ENCODE measurements around the gene ZNF214. TPM values are rescaled to one million over a fixed set of nuclear protein-coding genes. Genes with fewer than 3 reads are reported as not detected.

Gene ZNF214
- 0.88 TPM for total RNA-seq

DNA sequence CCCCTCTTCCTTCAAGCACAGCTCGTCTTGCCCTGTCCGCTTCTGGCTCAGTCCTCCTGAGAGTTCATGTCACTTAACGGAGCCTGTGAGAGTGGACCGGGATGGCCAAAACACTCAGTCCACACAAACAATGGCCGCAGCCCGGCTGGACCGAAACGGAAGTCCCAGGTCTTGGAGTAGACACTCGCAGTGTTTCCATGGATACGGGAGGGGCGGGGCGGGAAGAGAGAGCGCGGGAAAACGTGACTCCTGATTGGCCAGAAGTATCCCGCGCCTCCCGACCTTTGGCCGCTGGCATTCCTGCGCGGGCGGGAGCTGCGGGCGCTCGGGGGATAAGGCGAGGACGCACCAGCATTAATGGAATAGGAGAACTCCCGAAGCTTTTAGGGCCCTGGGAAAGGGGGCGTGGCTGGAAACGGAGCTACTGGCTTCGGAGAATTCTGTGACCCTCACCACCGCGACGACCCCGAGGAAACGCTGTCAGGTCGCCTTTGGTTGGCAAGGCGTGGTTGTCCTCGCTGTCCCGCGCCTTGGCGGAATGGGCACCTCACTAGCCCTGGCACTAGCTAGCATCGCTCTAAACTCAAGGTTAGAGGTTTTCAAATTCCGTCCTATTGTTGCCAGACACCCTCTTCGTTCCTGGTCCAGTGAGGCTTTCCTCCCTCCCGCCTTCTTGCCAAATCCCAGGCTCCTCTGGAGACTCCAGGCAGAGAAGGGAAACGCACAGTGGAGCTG is at the start of gene ZNF214, which contains the start of gene NLRP14:
Gene ZNF214, minus strand, starts transcription at position 164 of the 735 bp plus-strand sequence. CDS start 17,511 bp downstream, outside the sequence.
Gene NLRP14, plus strand, starts transcription at position 297 of the 735 bp plus-strand sequence. CDS start 18,108 bp downstream, outside the sequence.
- ATAC-seq = peak; percentile 96

DNA sequence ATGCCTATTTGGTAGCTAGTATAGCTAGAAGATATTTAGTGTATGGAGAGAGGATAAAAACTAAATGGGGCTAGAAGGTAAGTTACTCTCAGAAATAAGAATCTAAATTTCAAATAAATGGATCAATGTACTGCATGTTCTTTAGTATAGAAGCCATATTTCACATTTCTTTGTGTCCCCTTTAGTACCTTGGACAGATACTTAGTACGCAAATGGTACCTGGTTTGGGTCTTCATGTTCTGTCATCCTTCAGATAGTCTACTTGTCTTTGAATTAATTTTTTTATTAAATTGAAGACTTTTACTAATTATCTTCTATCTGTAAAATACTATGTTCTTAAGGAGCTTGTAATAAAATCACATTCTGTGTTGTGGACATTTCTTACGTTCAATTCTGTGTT is 42.4 kb upstream of the ZNF214 start:
- no peak for ATAC-seq

DNA sequence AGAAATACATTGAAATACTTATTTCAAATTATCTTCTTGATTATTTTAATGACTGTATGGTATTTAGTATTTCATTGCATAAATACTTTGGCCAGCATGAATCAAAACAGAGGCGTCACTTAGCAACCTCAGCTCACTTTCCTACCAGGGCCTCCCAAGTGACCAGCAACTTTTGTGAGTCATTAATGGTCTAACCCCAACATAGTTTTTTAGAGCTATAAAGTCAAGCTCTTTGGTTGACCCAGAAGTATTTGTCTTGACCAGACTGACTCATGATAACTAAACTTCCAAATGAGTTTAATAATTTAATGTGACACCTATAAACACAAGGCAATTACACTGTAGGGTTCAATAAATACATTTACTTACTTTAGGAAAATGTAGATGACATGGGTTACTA is 40.7 kb upstream of the ZNF214 start:
- no peak for ATAC-seq

DNA sequence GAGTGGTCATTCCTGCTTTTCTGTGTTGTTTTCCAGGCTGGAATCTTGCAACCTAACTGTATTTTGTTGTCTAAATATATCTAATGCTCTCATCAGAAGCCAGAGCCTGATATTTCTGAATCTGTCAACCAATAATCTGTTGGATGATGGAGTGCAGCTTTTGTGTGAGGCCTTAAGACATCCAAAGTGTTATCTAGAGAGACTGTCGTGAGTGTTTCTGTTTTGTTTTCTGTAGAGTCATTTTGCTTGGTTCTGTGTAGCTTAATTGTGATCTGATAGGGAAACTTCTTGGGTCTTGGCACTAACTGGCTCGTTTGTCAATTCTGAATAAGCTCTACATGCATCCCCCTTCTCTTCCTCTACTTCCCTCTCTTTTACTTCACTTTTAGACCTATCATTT is 37.5 kb upstream of the ZNF214 start:
- no peak for ATAC-seq

DNA sequence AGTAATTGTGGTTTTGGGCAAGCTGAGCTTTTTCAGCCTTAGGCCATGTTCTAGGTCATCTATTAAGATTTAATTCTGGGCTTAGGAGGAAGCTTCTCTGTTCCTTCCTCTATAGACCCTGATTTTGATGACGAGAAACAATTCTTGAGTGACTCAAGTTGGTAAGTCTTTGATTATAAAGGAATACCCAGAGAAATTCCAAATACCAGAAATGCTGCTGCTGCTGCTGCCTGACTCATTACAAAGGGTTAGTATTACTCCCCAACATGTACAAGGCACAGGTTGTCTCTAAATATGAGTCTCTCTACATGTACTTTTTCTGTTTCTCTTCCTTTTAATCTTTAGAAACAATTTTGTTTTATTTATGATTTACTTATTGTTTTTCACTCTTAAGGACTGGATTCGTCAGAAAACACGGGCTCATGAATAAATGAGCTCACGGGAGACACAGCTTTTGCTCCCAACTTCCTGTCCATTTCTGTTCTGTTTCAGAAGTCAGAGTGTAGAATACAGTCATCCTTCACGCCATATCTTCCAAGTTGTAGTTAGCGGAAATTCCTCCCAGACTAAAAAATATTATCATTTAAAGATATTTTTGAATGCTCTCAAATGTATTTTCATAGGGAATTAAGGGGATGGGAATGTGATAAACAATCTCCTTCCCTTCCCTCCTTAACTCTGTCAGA is 36.8 kb upstream of the ZNF214 start:
- ATAC-seq = no peak

DNA sequence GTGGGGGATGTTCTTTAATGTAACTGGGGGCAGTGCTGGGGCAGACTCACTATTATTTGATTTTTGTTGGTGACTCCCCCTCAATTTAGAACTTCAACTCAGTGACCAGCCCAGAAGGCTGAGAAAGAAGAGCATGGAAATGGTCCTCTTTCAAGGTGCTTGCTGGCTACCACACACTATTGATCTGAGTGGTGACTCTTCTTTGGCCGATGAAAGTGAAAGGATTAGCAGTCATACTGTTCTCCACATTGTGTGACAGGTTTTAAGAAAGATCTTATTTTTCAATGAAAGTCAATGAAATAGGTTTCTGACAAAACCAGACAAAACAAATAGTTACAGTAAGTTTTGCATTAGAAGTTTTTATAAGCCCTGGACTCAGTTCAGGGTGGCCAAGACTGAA is 30.0 kb upstream of the ZNF214 start:
- ATAC-seq = no peak

DNA sequence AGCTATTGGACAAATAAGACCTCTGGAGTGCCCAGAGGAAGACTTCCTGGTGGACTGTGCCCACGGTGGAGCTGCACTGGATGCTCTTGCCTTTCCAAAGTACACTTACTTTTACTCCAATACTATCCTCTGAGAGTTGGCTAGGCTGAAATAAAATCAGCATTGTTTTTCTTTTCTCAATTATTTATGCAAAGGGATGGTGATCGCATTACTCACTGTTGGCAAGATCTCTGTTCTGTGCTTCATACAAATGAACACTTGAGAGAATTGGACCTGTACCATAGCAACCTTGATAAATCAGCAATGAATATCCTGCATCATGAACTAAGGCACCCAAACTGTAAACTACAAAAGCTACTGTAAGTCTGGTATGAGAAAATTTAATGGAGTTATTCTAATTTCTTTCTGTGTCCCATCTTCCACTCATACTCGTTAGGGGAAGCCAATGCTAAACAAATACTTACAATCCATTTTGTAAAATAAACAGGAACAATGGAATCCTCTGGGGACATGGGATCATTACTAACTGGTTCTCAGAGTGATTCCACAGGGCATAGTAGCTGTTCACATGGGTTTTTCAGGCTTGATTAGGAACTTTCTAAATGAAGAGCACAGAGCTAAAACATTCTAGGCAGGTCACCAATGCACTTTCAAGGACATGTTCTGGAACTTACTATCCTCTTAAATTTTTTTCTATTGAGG is 26.5 kb upstream of the ZNF214 start:
- ATAC-seq = no peak

DNA sequence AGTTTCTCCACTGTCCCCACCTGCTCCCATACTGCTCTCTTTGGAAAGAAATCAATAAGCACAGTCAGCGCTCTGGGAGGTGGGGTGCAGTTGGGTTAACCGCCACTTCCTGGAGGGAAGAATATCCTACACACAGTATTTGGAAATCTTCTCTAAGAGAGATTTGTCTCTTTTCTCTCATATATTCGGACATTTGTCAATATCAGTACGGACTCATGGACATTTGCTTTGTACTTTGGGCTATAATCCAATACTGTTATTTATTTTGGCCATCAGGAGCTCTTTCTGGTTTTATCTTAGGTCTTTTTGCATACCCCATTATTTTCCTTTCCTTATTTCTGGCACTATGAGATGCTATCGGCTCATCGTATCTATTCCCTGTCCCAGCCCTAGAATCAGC is 13.9 kb upstream of the ZNF214 start:
- ATAC-seq = no peak

DNA sequence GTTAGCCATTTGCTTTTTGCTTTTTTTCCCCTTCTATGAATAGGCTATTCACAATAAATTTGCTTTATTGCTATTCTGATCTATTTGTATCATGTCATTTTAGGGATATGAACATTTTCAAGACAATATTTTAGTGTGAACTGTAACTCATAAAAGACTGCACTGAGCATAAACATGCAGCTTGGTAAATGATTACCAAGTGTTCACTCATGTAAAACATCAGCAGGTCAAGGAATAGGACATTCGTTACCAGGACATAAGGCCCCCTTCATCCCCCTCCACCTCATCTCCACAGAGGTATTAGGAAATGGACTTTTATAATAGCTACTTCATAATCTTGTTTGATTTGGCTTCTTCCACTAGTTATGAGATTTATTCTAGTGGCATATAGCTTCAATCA is 12.5 kb upstream of the ZNF214 start:
- no peak for ATAC-seq

DNA sequence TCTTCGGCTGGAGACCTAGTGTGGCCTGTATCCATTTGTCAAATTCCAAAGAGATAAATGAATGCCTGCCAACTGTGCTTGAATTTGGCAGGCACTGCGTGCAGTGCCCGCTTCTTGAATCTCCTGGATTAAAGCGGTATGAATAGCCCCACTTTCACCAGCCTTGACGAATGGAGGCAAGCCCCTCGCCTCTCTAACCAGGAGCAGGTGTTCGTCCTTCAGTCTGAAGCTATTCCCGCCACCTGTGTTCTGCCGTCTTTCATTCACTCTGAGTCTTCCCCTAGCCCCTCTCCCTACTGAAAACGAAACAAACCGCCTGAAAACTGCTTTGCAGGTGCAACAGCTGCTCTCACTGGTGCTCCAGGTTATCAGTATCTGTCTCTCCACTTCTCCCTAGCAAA is 11.3 kb upstream of the ZNF214 start:
- ATAC-seq = no peak

DNA sequence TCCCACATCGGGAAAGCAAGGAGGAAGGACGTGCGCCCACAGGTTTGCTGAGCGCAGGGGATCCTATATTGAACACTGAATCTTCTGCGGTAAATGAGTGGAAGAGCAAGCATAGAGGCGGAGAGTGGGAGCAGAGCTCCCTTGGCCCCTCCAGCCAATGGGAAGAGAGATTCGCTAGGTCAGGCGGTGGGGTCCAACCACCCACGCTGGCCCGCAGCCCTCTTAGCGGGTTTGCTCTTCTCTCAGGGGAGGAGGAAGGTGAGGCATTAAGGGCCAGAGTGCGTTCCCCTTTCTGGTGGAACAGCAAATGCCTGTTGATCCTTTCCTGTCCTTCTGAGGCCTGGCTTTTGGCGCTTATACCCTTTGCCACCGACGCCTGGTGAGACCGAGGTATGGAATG is 10.7 kb upstream of the ZNF214 start:
- no peak for ATAC-seq

DNA sequence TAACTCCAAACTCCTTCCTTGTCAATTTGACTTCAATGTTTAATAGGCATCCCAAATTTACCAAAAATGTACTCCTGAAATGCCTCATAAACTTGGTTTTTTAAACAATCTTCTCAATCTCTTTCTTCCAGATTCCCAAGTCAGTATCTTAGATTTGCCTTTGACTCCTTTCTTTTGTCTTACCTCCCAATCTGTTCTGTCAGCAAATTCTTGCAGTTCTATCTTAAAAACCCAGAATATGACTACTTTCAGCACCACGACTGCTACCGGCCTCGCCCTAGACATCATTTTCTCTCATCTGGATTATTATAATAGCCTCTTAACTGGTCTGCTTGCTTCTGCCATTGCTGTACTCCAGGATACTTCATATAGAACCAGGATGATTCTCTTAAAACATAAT is 8.0 kb upstream of the ZNF214 start:
- ATAC-seq = no peak

DNA sequence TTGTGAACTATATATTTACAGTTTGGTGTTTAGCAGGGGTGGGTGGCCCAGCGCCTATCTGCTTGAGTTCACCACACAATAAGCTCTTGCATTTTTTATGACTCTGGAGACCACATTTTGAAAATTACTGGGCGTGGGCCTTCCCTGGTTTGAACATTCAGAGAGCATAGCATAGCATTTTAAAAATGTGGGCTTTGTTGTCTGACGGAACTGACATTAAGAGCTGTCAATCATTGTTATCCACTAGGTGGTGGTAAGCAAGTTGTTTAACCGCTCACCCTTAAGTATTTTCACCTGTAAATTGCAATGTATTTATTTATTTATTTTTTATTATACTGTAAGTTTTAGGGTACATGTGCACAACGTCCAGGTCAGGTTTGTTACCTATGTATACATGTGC is 1.2 kb upstream of the ZNF214 start:
- no peak for ATAC-seq

DNA sequence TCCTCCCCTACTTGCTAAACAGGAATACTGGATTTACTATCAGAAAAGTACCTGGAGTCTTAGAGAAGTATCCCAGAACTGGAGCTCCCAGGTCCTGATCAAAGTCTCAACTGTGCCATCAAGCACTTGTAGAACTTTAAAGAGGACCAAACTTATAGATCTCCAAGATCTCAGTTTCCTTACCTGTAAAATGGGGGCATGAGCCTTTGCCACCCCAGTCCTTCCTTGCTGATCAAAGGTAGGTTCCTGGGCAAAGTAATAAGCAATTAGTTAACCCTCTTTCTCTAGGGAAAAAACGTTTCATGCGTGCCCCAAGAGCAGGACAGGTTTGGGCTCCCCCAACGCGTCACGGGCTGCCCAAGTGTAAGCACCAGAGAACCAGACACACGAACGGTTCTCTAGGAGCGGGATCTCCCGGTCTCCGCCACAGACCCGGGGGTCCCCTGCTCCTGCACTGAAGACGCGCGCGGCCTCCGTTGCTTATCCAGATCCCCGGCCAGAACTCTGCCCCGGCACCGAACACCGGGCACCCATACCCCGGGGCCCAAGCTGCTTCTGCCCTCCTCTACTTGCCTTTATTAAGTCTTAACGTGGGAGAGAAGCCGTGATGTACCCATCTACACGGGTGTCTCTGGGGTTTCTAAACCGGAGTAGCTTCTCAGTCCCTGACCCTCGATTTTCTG is 505 bp downstream of the ZNF214 start:
- ATAC-seq = peak; percentile 19

DNA sequence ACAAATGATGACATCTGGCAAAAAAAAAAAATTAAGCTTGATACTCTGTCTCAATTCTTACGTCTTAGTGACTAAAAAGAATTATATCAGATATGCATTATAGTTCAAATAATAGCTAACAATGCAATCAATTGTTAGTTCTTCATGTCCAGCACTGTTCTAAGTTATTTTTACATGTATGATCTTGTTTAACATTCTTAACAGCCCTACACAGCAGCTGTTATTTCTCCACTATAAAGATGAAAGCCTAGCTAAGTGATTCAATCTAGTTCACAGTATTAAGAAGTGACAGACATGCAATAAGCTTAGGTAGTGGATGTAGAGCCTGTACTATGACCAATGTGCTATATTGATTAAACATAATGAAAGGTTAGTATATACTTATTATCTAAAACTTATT is 4.1 kb downstream of the ZNF214 start:
- no peak for ATAC-seq

DNA sequence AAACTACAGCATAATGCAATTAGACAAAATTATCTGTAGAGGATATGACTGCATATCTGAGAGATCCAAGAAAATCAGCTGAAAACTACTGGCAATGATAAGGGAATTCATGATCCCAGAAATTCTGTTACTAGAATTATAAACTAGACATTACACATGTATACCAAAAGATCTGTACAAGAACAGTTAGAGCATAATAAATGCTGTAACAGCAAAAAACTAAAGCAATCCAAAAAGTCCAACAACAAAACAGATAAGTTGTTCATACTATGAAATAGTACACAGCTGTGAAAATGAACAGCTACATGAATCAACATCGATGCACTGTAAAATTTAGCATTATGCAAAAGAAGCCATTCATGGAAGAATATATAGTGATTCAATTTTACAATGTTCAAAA is 6.0 kb downstream of the ZNF214 start:
- no peak for ATAC-seq

DNA sequence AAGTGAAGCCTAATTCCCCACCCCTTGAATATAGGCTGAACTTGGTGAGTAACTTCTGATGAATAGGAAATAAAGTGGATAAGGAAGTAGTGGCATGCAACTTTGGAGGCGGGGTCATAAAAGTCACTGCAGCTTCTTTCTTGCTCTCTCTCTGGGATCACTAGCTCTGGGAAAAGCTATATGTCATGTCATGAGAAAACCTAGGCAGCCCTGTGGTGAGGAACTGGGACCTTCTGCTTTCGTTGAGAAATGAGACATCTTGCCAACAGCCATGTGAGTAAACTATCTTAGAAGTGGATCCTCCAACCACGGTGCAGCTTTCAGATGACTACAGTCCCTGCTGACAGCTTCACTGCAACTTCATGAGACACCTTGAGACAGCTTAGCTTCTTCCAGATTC is 15.7 kb downstream of the ZNF214 start:
- peak; percentile 67 for ATAC-seq

DNA sequence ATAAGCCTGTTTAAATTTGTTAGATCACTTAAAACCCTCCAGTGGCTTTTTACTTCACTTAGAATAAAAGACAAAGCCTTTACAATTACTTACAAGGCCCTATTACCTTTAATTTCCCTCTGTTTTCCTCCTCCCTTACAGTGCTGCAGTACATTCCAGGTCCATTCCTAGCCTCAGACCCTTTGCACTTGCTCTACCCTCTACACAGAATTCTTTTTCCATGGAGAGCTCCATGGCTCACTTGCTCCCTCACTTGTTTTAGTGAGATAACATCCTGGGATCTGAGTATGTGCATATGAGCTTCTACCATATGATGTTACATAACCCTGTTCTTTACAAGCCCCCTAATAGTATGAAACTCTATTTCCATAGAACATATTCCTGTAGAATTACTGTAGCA is 24.4 kb downstream of the ZNF214 start:
- ATAC-seq = no peak

DNA sequence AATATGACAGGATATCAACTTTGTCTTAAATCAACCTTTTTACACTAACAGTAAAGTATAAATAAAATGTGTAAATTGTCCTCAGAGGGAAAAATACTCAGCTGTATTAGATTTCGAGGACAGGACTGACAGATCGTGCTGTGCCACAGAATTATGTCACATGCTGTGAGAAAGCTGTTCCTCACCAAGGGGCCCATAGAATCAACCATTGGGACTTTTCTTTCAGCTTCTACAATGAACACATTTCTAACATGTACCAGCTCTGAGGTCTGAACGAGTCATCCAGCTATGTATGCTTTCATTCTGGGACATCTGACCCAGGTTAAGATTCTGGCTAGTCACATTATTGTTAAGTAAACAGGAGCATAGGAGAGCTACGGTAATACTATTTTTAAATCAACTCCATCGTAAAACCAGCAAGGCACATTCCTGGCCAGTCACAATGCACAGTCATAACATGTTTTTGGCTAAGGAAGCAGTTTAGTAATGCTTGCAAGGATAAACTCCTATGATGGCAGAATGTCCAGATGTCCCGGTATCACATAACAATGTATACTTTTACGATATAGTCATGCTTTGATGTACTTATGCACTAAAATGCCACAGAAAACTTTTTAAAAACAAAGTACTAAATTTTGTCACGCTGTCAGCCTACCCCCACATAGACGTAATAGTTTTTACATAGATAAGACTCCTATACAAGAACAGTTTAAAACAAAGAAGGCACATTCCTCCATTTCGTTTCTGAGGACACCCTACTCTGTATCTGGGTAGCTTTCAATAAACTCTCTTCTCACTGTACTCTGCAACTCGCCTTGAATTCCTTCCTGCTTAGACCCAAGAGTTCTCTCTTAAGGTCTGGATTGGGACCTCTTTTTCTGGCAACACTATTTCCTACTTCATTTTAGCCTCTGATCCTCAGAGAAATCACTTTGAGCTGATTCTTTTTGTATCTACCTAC is 27.4 kb downstream of the ZNF214 start:
- peak; percentile 56 for ATAC-seq

DNA sequence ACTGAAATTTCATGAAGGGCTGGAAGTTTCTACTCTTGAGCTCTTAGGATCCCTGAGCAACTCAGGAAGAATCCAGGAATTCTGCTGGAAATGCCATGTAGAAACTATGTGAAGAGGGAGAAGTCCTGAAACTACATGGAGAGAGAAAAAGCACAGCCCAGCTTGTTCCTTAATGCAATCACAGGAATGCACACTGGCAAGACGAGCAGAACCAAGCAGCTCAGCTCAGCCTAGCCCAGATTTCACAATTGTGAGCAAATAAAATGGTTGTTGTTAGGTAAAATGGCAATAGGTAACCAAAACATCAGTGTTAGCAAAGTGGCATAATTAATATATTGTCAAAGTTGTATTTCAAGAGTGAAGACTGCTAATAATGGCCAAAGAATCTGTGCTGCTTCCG is 28.1 kb downstream of the ZNF214 start:
- ATAC-seq = peak; percentile 50

DNA sequence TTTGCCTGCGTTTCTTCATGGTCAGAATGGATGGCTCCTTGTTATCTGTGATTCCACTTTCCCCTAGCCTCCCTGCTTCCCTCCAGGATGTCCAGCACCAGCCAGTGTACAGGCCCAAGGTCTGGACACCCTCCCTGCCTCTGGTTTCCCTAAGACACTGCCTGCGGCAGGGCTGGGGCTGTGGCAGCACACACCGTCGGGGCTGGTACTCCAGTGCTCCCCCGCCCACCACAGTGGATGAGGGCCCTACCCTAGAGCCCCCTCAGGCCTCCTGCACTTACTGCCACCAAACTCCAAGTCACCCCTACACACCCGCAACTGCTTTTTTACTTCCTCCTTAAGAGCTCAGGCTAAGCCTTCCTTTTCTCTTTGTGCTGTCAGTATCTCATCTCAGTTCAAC is 28.9 kb downstream of the ZNF214 start:
- peak; percentile 48 for ATAC-seq

DNA sequence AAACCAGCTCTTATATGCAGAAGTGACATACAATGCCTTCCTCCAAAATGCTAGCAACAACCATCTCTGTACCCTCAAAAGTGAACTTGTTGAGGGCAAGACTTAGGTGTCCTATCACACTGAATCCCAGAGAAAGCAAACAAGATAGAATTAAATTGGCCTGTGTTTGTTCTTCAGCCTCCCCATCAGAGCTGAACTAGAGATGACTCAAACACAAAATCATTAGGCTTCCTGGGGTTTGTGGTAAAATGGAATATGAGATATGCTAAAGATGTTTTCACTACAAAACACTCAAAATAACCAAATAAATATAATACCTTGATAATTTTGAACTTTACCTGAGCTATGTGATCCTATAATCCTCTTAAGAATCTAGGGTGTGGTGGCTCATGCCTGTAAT is 31.6 kb downstream of the ZNF214 start:
- no peak for ATAC-seq

Data from esophagus mucosa (tissue), 1 donor.